ENCODE measurements around the gene ARSG. TPM values are rescaled to one million over a fixed set of nuclear protein-coding genes. Genes with fewer than 3 reads are reported as not detected.

ARSG gene
- total and polyA plus RNA-seq, 2 of the 13 experiments (the other 11 are each of a cell fraction or from before 2014, with no cell fraction given), result 3.7 to 15.2 TPM

DNA sequence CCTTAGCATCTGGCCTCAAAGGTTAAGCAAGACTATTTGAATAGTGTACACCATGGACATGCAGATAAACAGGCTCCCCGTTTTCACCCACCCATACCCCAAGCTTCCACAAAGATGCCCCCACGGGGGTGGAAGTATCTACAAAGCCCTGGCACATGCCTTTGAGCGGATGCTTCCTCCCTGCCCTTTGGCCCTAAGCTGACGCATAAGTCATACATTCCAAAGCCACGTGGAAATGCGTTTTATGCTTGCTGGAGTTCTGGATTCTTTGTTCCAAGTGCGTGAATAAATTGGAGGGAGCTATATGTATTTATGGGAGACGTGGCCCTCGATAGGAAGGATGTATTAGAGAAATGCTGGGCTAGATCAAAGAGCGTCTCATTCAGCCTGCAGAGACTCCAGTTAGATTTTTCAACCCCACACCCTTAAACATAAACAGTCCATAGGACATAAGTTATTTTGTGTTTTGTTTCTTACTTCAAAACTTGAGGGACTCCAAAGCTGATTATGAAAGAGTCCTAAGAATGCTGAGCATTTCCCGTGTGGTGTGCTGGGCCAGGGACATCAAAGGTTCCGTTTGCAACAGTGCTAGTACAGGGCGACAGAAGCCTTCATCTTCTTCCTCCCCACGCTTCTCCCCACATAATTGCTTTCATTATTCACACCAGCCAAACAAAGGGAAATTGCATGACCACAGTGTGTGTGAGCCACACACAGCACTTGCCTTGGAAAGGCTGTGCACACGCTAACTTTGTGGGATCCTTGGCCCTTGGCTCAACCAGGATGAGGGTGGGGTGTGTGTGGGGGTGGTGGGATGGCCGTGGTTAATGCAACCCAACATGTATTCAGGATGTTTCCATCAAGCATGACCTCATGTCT is 92.4 kb downstream of the ARSG start (continued):
- TF ChIP-seq TRIM24 (CRISPR knock-in tag; IDR thresholded peaks at IDR 0.05) (peak; percentile 84), ZKSCAN5 (CRISPR knock-in tag; IDR thresholded peaks at IDR 0.05) (no peak), ZNF737 (CRISPR knock-in tag; IDR thresholded peaks at IDR 0.05; ENCODE audit: borderline replicate concordance) (no peak; the same call in 1 of the 2 replicates), CBX5 (CRISPR knock-in tag; IDR thresholded peaks at IDR 0.05; ENCODE audit: borderline replicate concordance) (peak; percentile 84; the same call in 1 of the 2 replicates), ZFP41 (CRISPR knock-in tag; IDR thresholded peaks at IDR 0.05; ENCODE audit: borderline replicate concordance) (peak; percentile 85; the same call in 1 of the 2 replicates), DPF2 (CRISPR knock-in tag; IDR thresholded peaks at IDR 0.05; ENCODE audit: borderline replicate concordance, low read depth) (peak; percentile 93; the same call in 1 of the 2 replicates), ZNF335 (CRISPR knock-in tag; IDR thresholded peaks at IDR 0.05) (no peak; the same call in none of the 2 replicates), EP300 (IDR thresholded peaks at IDR 0.05; ENCODE audit: low read depth in 2 of 2, low read length in 2 of 2) (peak; percentile 84 to 98), EP300 (CRISPR knock-in tag; IDR thresholded peaks at IDR 0.05; ENCODE audit: borderline replicate concordance) (peak; percentile 98), ZNF10 (CRISPR knock-in tag; IDR thresholded peaks at IDR 0.05; ENCODE audit: borderline replicate concordance, low read depth) (no peak), ZSCAN12 (CRISPR knock-in tag; IDR thresholded peaks at IDR 0.05) (0 out of 2 replicates have a peak, but pooled peaks have one; percentile 92), ARHGAP35 (CRISPR knock-in tag; IDR thresholded peaks at IDR 0.05; ENCODE audit: borderline replicate concordance) (no peak), FOXC1 (CRISPR knock-in tag; IDR thresholded peaks at IDR 0.05; ENCODE audit: borderline replicate concordance) (peak; percentile 50; the same call in 1 of the 2 replicates), ZFP36 (IDR thresholded peaks at IDR 0.05; ENCODE audit: borderline replicate concordance, low read depth, low read length, partially characterized antibody) (no peak), MIER3 (CRISPR knock-in tag; IDR thresholded peaks at IDR 0.05; ENCODE audit: borderline replicate concordance) (peak; percentile 47), TCF7L2 (IDR thresholded peaks at IDR 0.05; ENCODE audit: low read depth, low read length) (peak; percentile 98), NFYB (CRISPR knock-in tag; IDR thresholded peaks at IDR 0.05) (no peak), NR0B2 (CRISPR knock-in tag; IDR thresholded peaks at IDR 0.05) (peak; percentile 93; the same call in 1 of the 2 replicates), SRSF9 (IDR thresholded peaks at IDR 0.05; ENCODE audit: borderline replicate concordance, insufficient read depth, low read depth, low read length, poor library complexity, severe bottlenecking) (no peak), HCFC1 (IDR thresholded peaks at IDR 0.05; ENCODE audit: low read depth, low read length) (no peak), ZSCAN9 (CRISPR knock-in tag; IDR thresholded peaks at IDR 0.05; ENCODE audit: borderline replicate concordance) (peak; percentile 52), CREB1 (IDR thresholded peaks at IDR 0.05) (peak; percentile 62), CREB1 (CRISPR knock-in tag; IDR thresholded peaks at IDR 0.05) (peak; percentile 64), PRPF4 (IDR thresholded peaks at IDR 0.05; ENCODE audit: low read depth, low read length, poor library complexity, severe bottlenecking) (no peak), PAX8 (CRISPR knock-in tag; IDR thresholded peaks at IDR 0.05; ENCODE audit: borderline replicate concordance) (0 out of 2 replicates have a peak, but pooled peaks have one; percentile 53), TBP (CRISPR knock-in tag; IDR thresholded peaks at IDR 0.05) (0 out of 2 replicates have a peak, but pooled peaks have one; percentile 68), ZNF619 (CRISPR knock-in tag; IDR thresholded peaks at IDR 0.05) (no peak), ZNF788 (CRISPR knock-in tag; IDR thresholded peaks at IDR 0.05; ENCODE audit: borderline replicate concordance) (peak; percentile 66; the same call in 1 of the 2 replicates)
- TF ChIP-seq, protein P1, sequence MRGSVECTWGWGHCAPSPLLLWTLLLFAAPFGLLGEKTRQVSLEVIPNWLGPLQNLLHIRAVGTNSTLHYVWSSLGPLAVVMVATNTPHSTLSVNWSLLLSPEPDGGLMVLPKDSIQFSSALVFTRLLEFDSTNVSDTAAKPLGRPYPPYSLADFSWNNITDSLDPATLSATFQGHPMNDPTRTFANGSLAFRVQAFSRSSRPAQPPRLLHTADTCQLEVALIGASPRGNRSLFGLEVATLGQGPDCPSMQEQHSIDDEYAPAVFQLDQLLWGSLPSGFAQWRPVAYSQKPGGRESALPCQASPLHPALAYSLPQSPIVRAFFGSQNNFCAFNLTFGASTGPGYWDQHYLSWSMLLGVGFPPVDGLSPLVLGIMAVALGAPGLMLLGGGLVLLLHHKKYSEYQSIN (CRISPR knock-in tag; IDR thresholded peaks at IDR 0.05; ENCODE audit: borderline replicate concordance), result no peak
